ENCODE results near the gene MDP1.
"Not testable (repeated sequence)": the region's sequence is repeated elsewhere in the genome, so short reads cannot be mapped to it uniquely, and the experiment has no call there.

Gene MDP1

DNA sequence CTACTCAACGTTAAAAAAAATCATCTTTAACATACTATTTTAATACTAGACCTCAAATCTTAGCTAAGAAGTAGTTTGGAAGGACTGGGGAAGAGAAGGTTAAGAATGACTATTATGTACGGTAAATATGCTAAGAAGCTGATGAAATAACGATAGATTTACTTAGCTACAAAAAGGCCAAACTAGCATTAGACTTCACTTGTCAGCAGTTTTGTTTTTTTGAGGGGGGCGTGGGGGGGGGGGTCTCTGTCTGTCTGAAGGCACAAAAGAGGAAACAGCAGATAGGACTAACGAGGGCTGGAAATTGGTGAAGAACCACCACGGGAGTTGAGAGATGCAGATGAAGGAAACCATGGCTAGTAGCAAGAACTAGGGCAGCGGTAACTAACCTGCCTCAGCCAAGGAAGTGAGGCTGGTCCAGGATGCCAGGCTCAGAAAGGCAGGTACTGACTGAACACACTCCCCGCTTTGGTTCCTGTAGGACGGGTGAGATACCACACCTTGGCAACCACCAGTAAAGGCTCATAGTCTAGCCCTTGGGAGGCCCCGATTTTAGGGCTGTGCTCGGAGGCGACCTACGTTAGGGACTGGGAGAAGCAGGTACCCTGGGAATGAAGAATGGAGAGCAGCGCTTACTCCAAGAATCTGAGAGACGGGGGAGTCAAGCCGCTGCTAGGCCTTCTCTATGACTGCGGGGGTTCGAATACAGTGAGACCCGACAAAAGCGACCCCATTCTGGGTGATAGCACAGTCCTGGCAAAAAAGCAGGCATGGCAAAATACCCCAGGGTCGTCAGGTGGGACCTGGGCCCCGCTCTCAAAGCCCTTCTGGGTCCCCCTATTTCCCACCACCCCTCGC, 15.6 kb upstream of the MDP1 start:
- peaks cover 22% of the 10 kb centered on the region for H3K79me2 ChIP-seq (ENCODE audit: control insufficient read depth, insufficient read depth, low read length)
- DNase-seq, result no peak
- H3K23ac ChIP-seq (ENCODE audit: low read length), result peak overlapping the region; percentile 9
- H3K27ac ChIP-seq (ENCODE audit: low read depth, low read length), result no peak overlapping the region
- H2BK120ac ChIP-seq (ENCODE audit: low read depth, low read length), result no peak overlapping the region
- H3K4me3 ChIP-seq (ENCODE audit: low read length), result peak overlapping the region; percentile 99
- peak overlapping the region; percentile 22 for H3K18ac ChIP-seq (ENCODE audit: low read length)
- H3K36me3 ChIP-seq (ENCODE audit: control insufficient read depth, insufficient read depth, low read length), result no peaks in the 10 kb centered on the region
- no peak overlapping the region for H4K5ac ChIP-seq (ENCODE audit: low read length)
- H3K4me1 ChIP-seq (ENCODE audit: control insufficient read depth, low read depth, low read length), result peaks cover 2% of the 10 kb centered on the region
- H4K8ac ChIP-seq (ENCODE audit: low read depth, low read length), result peak overlapping the region; percentile 16
- peak overlapping the region; percentile 20 for H3K4ac ChIP-seq (ENCODE audit: low read depth, low read length)
- peak overlapping the region; percentile 97 for H3K56ac ChIP-seq (ENCODE audit: low read length)
- H3K9ac ChIP-seq (ENCODE audit: low read length), result peak overlapping the region; percentile 95
- H3K79me1 ChIP-seq (ENCODE audit: low read length), result peaks cover 9% of the 10 kb centered on the region
- no peak overlapping the region for H2BK15ac ChIP-seq (replicated peaks; ENCODE audit: low read depth)
- H2BK5ac ChIP-seq (ENCODE audit: low read length), result no peak overlapping the region
- H2AK5ac ChIP-seq (ENCODE audit: low read length), result no peak overlapping the region
- peak overlapping the region; percentile 98 for H3K4me2 ChIP-seq (ENCODE audit: low read length)
- H3K27me3 ChIP-seq (ENCODE audit: insufficient read depth, low read length, poor library complexity), result no peaks in the 10 kb centered on the region
- 100% methylated on average over 1 of the region's 23 CpGs for WGBS (ENCODE audit: extremely low coverage, insufficient coverage, low lambda C conversion rate)

GRCh38 chr14:24228902-24229301, 13.0 kb upstream of the MDP1 start:
- Histone ChIP-seq H3K79me1 (ENCODE audit: low read length) (peaks cover 9% of the 10 kb centered on the region), H3K56ac (ENCODE audit: low read length) (no peak overlapping the region), H4K8ac (ENCODE audit: low read depth, low read length) (no peak overlapping the region), H3K27ac (ENCODE audit: low read depth, low read length) (no peak overlapping the region), H3K23ac (ENCODE audit: low read length) (no peak overlapping the region), H4K5ac (ENCODE audit: low read length) (no peak overlapping the region), H3K4me1 (ENCODE audit: control insufficient read depth, low read depth, low read length) (peaks cover 2% of the 10 kb centered on the region), H3K79me2 (ENCODE audit: control insufficient read depth, insufficient read depth, low read length) (peaks cover 24% of the 10 kb centered on the region), H2BK120ac (ENCODE audit: low read depth, low read length) (no peak overlapping the region), H3K4me3 (ENCODE audit: low read length) (no peak overlapping the region), H2BK5ac (ENCODE audit: low read length) (no peak overlapping the region), H3K4me2 (ENCODE audit: low read length) (no peak overlapping the region), H3K9ac (ENCODE audit: low read length) (no peak overlapping the region), H3K27me3 (ENCODE audit: insufficient read depth, low read length, poor library complexity) (no peaks in the 10 kb centered on the region), H3K18ac (ENCODE audit: low read length) (no peak overlapping the region), H3K4ac (ENCODE audit: low read depth, low read length) (no peak overlapping the region), H3K36me3 (ENCODE audit: control insufficient read depth, insufficient read depth, low read length) (no peaks in the 10 kb centered on the region), H2AK5ac (ENCODE audit: low read length) (no peak overlapping the region), H2BK15ac (replicated peaks; ENCODE audit: low read depth) (no peak overlapping the region)
- no peak for DNase-seq
- no CpG with 5 or more reads among the region's 1 CpG for WGBS (ENCODE audit: extremely low coverage, insufficient coverage, low lambda C conversion rate)

- Histone ChIP-seq H3K4me2 (ENCODE audit: low read length) (no peak overlapping the region), H3K4me1 (ENCODE audit: control insufficient read depth, low read depth, low read length) (no peaks in the 10 kb centered on the region)
Observed at GRCh38 chr14:24226473-24226872, 10.6 kb upstream of the MDP1 start.

GRCh38 chr14:24224618-24225071, 8.8 kb upstream of the MDP1 start:
- Histone ChIP-seq H3K9ac (ENCODE audit: low read length) (no peak overlapping the region), H2BK15ac (replicated peaks; ENCODE audit: low read depth) (no peak overlapping the region), H2AK5ac (ENCODE audit: low read length) (no peak overlapping the region), H2BK120ac (ENCODE audit: low read depth, low read length) (no peak overlapping the region), H3K79me1 (ENCODE audit: low read length) (no peaks in the 10 kb centered on the region), H4K8ac (ENCODE audit: low read depth, low read length) (no peak overlapping the region), H3K27ac (ENCODE audit: low read depth, low read length) (no peak overlapping the region), H4K5ac (ENCODE audit: low read length) (no peak overlapping the region), H3K27me3 (ENCODE audit: insufficient read depth, low read length, poor library complexity) (no peaks in the 10 kb centered on the region), H3K4me1 (ENCODE audit: control insufficient read depth, low read depth, low read length) (no peaks in the 10 kb centered on the region), H3K79me2 (ENCODE audit: control insufficient read depth, insufficient read depth, low read length) (peaks cover 16% of the 10 kb centered on the region), H3K4ac (ENCODE audit: low read depth, low read length) (no peak overlapping the region), H3K4me3 (ENCODE audit: low read length) (no peak overlapping the region), H3K4me2 (ENCODE audit: low read length) (no peak overlapping the region), H3K18ac (ENCODE audit: low read length) (no peak overlapping the region), H3K56ac (ENCODE audit: low read length) (no peak overlapping the region), H3K23ac (ENCODE audit: low read length) (no peak overlapping the region), H2BK5ac (ENCODE audit: low read length) (no peak overlapping the region), H3K36me3 (ENCODE audit: control insufficient read depth, insufficient read depth, low read length) (no peaks in the 10 kb centered on the region)
- WGBS (ENCODE audit: extremely low coverage, insufficient coverage, low lambda C conversion rate), result no CpG with 5 or more reads among the region's 7 CpGs
- no peak for DNase-seq

More at GRCh38 chr14:24226473-24226872, 10.6 kb upstream of the MDP1 start:
- no peak overlapping the region for H2BK5ac ChIP-seq (ENCODE audit: low read length)
- no peak overlapping the region for H3K9ac ChIP-seq (ENCODE audit: low read length)
- H3K27ac ChIP-seq (ENCODE audit: low read depth, low read length), result no peak overlapping the region
- H2AK5ac ChIP-seq (ENCODE audit: low read length), result no peak overlapping the region
- H3K27me3 ChIP-seq (ENCODE audit: insufficient read depth, low read length, poor library complexity), result no peaks in the 10 kb centered on the region
- no peak overlapping the region for H4K8ac ChIP-seq (ENCODE audit: low read depth, low read length)
- no peak overlapping the region for H3K18ac ChIP-seq (ENCODE audit: low read length)
- no peak overlapping the region for H3K4ac ChIP-seq (ENCODE audit: low read depth, low read length)
- no peak overlapping the region for H4K5ac ChIP-seq (ENCODE audit: low read length)
- H2BK120ac ChIP-seq (ENCODE audit: low read depth, low read length), result no peak overlapping the region
- no peaks in the 10 kb centered on the region for H3K36me3 ChIP-seq (ENCODE audit: control insufficient read depth, insufficient read depth, low read length)
- no peak overlapping the region for H3K4me3 ChIP-seq (ENCODE audit: low read length)
- no peak overlapping the region for H2BK15ac ChIP-seq (replicated peaks; ENCODE audit: low read depth)
- H3K23ac ChIP-seq (ENCODE audit: low read length), result no peak overlapping the region
- DNase-seq, result no peak
- H3K79me1 ChIP-seq (ENCODE audit: low read length), result peaks cover 3% of the 10 kb centered on the region
- WGBS (ENCODE audit: extremely low coverage, insufficient coverage, low lambda C conversion rate), result no CpG with 5 or more reads among the region's 1 CpG
- no peak overlapping the region for H3K56ac ChIP-seq (ENCODE audit: low read length)
- H3K79me2 ChIP-seq (ENCODE audit: control insufficient read depth, insufficient read depth, low read length), result peaks cover 22% of the 10 kb centered on the region

GRCh38 chr14:24222987-24223386, 7.1 kb upstream of the MDP1 start:
- no CpG with 5 or more reads among the region's 4 CpGs for WGBS (ENCODE audit: extremely low coverage, insufficient coverage, low lambda C conversion rate)

More at GRCh38 chr14:24222987-24223386, 7.1 kb upstream of the MDP1 start:
- not testable (repeated sequence) for H3K4me2 ChIP-seq (ENCODE audit: low read length); H3K18ac ChIP-seq (ENCODE audit: low read length); H3K36me3 ChIP-seq (ENCODE audit: control insufficient read depth, insufficient read depth, low read length); H2AK5ac ChIP-seq (ENCODE audit: low read length); H2BK120ac ChIP-seq (ENCODE audit: low read depth, low read length); H3K4ac ChIP-seq (ENCODE audit: low read depth, low read length); H3K56ac ChIP-seq (ENCODE audit: low read length); H4K8ac ChIP-seq (ENCODE audit: low read depth, low read length); H3K27me3 ChIP-seq (ENCODE audit: insufficient read depth, low read length, poor library complexity); H3K4me1 ChIP-seq (ENCODE audit: control insufficient read depth, low read depth, low read length); H3K79me2 ChIP-seq (ENCODE audit: control insufficient read depth, insufficient read depth, low read length); DNase-seq; H3K9ac ChIP-seq (ENCODE audit: low read length); H2BK15ac ChIP-seq (replicated peaks; ENCODE audit: low read depth); H3K23ac ChIP-seq (ENCODE audit: low read length); H3K27ac ChIP-seq (ENCODE audit: low read depth, low read length); H4K5ac ChIP-seq (ENCODE audit: low read length); H3K79me1 ChIP-seq (ENCODE audit: low read length); H3K4me3 ChIP-seq (ENCODE audit: low read length); H2BK5ac ChIP-seq (ENCODE audit: low read length)
